Kidney epithelial cell (primary cell): ENCODE measurements around the gene MORN5. TPM values are rescaled to one million over a fixed set of nuclear protein-coding genes. Genes with fewer than 3 reads are reported as not detected.

Source experiments
- DNase-seq: peaks from one replicate; pipeline ENCODE4 v3.0.0-alpha.2; 2010; ENCODE audit warnings: low read depth
- H3K27me3 ChIP-seq: 2 replicates; pipeline ENCODE4 v1.6.0; 2011; ENCODE audit warnings: low read length; ENCODE audit not compliant: control insufficient read depth, insufficient read depth
- H3K36me3 ChIP-seq: 2 replicates; pipeline ENCODE4 v1.5.1; 2011; ENCODE audit warnings: low read length; ENCODE audit not compliant: control insufficient read depth, insufficient read depth
- H3K4me3 ChIP-seq: 2 replicates; pipeline ENCODE4 v1.5.1; 2011; ENCODE audit warnings: low read depth, mild to moderate bottlenecking, control low read depth, low read length
- CTCF ChIP-seq: IDR thresholded peaks from 2 replicates; pipeline ENCODE4 v1.5.1; 2011; ENCODE audit warnings: mild to moderate bottlenecking, moderate library complexity, low read length, control low read depth, inconsistent platforms; ENCODE audit not compliant: insufficient read depth, poor library complexity, severe bottlenecking
- total RNA-seq: library from RNA; depleted of rRNA; stranded (reverse); fragments of >200 nt; gene quantifications from 2 replicates; pipeline ENCODE4 v1.2.3, GENCODE V29; 2015

The MORN5 gene
- total RNA-seq, 1 donor from 2014 or later = not detected

GRCh38 chr9:122130837-122131236, 28.9 kb upstream of the MORN5 start:
- H3K4me3 ChIP-seq = no peak overlapping the region
- no peak for DNase-seq
- no peaks in the 10 kb centered on the region for H3K36me3 ChIP-seq
- peaks cover 13% of the 10 kb centered on the region for H3K27me3 ChIP-seq
- no peak for TF ChIP-seq CTCF

- H3K27me3 ChIP-seq = peaks cover 10% of the 10 kb centered on the region
- no peak for TF ChIP-seq CTCF
- H3K4me3 ChIP-seq = no peak overlapping the region
- H3K36me3 ChIP-seq = no peaks in the 10 kb centered on the region
- DNase-seq = no peak
Measured at GRCh38 chr9:122131401-122132001, 28.2 kb upstream of the MORN5 start.

GRCh38 chr9:122132539-122132938, 27.2 kb upstream of the MORN5 start:
- TF ChIP-seq CTCF = no peak
- Histone ChIP-seq H3K4me3 (no peak overlapping the region), H3K36me3 (no peaks in the 10 kb centered on the region), H3K27me3 (peaks cover 9% of the 10 kb centered on the region)
- DNase-seq = no peak

GRCh38 chr9:122133263-122133983, 26.3 kb upstream of the MORN5 start:
- Histone ChIP-seq H3K36me3 (no peaks in the 10 kb centered on the region), H3K27me3 (peaks cover 9% of the 10 kb centered on the region), H3K4me3 (no peak overlapping the region)
- no peak for DNase-seq
- TF ChIP-seq CTCF = no peak

- Histone ChIP-seq H3K27me3 (peaks cover 9% of the 10 kb centered on the region), H3K4me3 (no peak overlapping the region), H3K36me3 (no peaks in the 10 kb centered on the region)
- no peak for TF ChIP-seq CTCF
- DNase-seq = no peak
Measured at GRCh38 chr9:122133984-122134535, 25.6 kb upstream of the MORN5 start.
